Measurements from ENCODE around the gene SLC6A19.
"Not testable (repeated sequence)": the region's sequence is repeated elsewhere in the genome, so short reads cannot be mapped to it uniquely, and the experiment has no call there.

SLC6A19 gene

DNA sequence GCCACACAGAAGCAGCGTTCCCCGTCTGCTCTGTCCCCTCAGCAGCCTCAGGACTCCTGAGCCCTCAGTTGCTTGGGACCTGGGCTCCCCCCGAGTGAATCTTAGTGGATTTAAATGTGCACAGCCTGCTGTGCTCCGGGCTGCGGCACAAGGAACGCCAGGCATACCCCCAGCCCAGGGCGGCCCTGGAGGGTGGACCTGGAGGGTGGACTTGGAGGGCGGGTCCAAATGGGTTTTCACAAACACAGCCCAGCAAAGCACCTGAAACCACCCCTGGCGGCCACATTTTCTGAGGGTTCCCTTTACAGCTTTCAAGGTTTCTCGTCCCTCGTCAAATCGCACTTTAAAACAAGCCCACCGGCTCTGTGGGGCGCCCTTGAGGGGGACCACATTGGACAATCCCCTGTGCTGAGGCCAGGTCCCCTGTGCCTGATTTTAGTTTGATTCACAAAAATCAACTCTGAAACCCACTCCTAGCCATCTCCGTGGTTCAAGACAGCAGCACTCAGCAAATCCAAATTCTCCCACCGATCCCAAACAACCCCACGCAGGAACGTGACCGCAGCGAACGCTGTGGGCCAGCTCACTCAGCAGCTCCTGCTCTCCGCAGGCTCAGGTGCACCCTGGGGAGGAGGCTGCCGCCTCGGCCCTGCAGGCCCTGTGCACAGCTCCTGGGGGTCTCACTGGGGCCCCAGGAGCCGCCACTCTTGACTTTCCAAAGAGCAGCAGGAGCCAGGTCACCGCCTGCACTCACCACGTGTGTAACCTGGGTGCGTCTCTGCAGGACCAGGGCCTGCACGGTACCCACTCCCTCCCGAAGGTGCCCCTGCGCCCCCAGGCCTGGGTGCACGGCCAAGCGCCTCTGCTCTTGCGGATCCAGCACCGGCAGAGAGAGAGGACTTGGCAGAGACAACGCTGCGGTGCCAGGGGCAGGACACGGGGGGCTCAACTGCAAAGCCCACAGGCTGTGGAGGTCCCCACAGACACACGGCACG, 64.4 kb downstream of the SLC6A19 start:
- no peak for DNase-seq (ENCODE audit: low read depth in 3 of 3)

DNA sequence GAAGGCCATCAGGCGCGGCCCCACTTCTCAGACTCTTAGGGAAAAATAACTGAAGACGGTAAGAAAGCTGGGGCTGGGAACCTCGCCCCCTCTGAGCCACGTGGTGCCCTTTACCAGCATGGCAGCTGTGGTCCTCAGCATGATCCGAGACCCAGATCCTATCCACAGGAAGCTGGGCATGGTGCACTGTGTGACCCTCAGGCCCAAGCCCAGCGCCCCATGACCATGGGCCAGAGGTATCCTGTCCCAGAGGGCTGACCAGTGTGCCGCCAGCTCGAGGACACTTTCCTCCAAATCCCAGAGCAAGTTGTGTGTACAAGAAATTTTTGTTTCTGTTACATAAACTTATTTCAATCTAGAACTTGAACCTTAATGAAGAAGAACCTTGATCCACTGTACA, 65.4 kb downstream of the SLC6A19 start:
- DNase-seq (ENCODE audit: low read depth in 3 of 3) = no peak

DNA sequence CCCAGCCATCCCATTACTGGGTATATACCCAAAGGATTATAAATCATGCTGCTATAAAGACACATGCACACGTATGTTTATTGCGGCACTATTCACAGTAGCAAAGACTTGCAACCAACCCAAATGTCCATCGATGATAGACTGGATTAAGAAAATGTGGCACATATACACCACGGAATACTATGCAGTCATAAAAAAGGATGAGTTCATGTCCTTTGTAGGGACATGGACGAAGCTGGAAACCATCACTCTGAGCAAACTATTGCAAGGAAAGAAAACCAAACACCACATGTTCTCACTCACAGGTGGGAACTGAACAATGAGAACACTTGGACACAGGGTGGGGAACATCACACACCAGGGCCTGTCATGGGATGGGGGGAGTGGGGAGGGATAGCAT, 66.1 kb downstream of the SLC6A19 start:
- not testable (repeated sequence) for DNase-seq (ENCODE audit: low read depth in 3 of 3)

DNA sequence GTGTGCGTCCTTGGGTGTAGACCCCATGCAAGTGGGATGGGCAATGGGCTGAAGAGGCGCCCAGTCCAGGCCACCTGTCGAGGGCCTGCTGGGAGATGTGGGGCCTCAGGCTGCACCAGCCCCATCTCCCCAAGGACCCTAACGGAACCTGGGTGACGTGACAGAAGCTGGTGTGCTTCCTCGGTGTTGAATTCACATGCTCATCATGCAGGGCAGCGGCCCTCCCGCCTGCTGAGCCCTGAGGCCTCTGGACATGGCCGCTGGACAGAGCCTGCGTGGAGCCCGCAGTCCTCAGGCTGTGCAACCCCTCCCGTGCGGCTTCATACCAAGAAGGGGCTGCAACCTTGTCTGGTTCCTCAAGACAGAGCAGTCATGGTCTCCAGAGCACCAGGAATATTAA, 66.7 kb downstream of the SLC6A19 start:
- DNase-seq (ENCODE audit: low read depth in 3 of 3) = no peak

DNA sequence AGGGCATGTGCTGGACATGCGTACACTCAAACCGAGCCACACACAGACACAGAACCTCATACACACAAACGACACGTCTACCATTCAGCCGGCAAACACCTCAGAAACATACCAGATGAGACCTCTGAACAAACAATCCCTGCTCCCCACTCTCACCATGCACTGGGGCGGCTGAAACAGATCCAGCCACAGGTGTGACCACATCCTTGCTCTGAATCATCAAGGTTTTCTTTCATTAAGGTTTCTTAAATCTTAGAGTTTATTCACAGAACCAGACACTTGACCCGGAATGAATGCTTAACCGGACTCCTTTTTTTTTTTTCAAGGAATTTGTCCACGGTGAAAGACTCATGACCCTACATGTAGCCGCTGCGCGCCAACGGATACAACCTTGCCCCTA, 67.3 kb downstream of the SLC6A19 start:
- peak in 1 of 3 donors; percentile 6 for DNase-seq (ENCODE audit: low read depth in 3 of 3)

DNA sequence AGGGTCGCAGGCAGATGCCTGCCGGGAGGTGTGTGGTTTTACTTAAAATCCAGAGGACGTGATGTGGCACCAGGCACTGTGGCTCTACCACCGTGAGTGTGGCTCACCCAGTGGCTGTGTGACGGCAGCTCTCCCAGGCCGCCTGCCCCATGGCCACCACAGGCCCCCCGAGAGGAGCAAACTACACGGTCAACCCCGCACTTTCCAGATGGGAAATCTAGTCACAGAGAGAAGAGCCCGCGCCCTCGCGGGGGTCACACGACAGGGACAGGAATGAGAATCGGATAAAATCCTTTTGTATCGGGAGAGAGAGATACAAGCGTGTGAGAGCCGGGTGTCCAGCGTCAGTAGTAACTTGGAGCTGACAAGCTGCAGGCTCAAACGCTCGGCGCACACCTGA, 69.0 kb downstream of the SLC6A19 start:
- DNase-seq (ENCODE audit: low read depth in 3 of 3) = no peak

DNA sequence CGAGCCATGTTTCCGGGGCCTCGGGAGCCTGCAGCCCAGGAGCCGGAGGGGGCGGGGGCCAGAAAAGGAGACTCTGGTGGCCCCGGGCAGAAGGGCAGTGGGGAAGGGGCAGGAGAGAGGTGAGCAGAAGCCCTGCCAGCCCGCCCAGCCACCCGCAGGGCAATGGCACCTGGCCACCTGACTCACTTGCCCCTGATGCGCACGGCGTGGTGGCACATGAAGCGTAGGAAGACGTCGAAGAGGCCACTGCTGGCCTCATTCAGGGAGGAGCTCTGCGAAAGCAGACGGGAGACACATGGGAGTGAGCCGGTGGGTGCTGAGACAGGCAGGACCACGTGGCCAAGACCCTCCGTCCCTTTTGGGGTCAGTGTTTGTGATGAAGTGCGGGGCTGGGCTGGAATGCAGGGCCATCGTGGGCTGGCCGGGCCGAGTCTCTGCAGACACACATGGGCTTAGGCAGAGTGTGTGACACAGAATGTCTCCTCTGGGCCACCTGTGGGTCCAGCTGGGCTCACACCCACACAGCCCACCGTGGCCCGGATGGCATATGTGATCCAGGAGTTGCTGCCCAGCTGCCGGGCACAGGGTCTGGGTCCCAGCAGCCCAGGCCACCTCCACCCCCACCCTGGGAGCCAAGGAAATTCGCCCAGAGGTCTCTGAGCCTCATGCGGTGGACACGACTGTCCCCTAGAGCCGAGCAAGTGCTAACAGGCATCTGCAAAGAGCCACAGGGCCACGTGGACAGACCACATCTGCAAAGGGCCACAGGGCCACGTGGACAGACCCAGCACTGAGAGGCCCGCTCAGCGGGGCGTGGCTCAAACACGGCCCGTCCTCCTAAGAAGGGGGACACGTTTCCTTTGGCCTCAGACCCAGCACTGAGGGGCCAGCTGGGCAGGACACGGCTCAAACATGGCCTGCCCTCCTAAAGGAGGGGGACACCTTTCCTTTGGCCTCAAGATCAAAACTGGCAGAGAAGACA, 69.8 kb downstream of the SLC6A19 start:
- no peak for DNase-seq (ENCODE audit: low read depth in 3 of 3)

DNA sequence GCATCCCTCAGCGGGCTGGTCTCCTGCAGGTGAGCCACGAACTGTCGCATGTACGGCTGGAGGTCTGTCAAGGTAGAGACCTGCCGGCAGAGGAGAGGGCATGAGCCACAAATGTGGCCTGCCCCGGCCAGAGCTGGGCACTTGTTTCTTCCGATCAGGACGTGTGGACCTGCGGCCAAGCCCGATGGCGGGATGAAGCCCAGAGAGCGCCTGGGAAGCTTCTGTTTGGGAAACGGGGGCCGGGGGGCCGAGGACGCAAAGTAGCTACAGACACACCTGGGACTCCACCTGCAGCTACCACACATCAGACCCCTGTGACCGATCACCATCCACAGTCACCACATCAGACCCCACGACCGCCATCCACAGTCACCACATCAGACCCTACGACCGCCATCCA, 70.8 kb downstream of the SLC6A19 start:
- DNase-seq (ENCODE audit: low read depth in 3 of 3) = no peak

DNA sequence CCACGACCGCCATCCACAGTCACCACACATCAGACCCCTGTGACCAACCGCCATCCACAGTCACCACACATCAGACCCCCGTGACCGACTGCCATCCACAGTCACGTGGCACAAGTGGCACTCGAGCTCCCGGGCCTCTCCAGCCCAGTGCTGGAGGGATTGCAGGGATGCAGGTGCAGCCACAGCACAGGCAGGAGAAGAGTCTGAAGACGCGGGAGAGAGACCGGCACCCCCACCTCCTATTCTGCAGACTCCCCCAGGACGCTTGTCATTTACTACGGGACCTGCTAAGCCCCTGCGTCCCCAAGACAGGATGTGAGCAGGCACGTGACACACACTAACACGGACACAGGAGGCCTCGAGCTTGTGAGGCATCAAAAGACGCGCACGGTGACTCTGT, 72.3 kb downstream of the SLC6A19 start:
- no peak for DNase-seq (ENCODE audit: low read depth in 3 of 3)

DNA sequence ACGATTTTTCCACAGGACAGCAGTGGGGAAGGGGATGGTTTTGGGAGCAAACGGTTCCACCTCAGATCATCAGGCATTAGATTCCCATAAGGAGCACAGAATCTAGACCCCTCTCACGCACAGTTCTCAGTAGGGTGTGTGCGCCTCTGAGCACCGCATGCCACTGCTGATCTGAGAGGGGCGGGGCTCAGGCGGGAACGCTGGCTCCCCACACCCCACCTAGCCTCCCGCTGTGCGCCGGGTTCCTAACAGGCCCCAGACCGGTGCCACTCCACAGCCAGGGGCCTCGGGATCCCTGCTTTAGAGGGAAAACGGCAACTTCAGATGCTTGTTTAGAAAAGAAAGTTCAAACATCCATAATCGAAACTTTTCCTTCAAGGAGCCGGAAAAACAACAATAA, 73.1 kb downstream of the SLC6A19 start:
- DNase-seq (ENCODE audit: low read depth in 3 of 3) = no peak
